ENCODE measurements around the gene FBXW11.

FBXW11 gene

DNA sequence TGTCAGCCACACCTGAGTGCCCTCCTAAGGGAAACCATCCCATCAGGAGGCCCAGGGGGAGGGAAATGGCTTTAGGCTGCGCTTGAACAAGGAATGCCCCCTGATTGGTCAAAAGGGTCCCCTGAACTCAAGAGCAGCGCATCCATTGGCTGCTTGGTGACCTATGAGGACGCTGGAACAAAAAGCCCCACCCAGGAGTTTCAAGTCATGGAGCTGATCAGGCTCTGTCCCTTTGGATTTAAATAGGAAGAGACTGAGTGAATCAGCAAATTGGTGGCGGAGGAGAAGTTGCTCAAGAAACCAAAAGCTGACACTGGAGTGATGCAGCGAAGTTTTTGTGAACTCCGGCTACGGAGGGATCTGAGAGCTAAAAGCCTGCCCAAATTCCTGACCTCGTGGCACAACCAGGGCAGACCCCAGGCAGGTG lies 154.2 kb downstream of the FBXW11 start:
- no peak for TF ChIP-seq ZNF274 (IDR thresholded peaks at IDR 0.05; ENCODE audit: low read depth, low read length)
- no peak overlapping the region for H3K4me3 ChIP-seq (ENCODE audit: low read length)

DNA sequence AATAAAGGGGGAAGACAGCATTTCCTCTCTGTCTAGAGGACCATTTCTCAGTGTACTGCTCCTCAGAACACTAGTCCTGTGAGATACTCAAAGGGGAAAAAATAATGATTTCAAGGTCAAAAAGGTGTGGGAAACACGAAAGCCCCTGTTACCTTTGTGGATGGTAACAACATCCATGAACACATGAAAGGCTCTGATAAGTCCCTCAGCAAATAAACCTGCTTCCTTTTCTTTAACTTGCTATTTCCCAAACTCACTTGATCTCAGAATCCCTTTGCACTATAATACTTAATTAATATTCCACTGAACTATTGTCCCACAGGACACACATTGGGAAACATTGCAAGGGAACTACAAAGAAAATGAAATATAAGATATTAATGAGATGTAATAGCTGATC lies 155.2 kb downstream of the FBXW11 start:
- TF ChIP-seq ZNF274 (IDR thresholded peaks at IDR 0.05; ENCODE audit: low read depth, low read length) = no peak
- no peak overlapping the region for H3K4me3 ChIP-seq (ENCODE audit: low read length)

DNA sequence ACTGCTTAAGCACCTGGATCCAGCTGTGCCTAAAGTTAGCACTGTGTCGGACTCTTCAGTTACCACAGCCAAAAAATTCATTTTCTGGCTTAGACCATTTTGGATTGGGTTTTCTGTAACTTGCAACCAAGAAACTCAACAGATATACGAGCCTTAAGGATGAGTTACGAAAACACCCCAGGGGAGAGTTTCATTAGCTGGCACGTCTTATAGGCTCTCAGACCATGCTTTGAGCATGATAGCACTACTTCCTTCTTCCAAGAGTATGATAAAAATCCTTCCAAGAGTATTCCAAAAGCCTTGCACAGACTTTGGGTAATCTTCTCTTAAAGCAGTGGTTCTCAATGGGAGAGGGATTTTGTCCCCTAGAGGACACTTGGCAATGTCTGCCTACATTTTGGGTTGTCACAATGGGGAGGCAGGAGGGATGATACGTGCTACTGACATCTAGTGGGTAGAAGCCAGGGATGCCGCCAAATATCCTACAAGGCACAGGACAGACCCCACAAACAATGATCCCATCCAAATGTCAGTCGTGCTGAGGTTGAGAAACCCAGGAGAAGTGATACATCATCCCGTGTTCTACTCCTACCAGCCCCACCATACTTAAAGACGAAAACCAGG lies 156.0 kb downstream of the FBXW11 start:
- TF ChIP-seq ZNF274 (IDR thresholded peaks at IDR 0.05; ENCODE audit: low read depth, low read length) = no peak
- no peak overlapping the region for H3K4me3 ChIP-seq (ENCODE audit: low read length)

DNA sequence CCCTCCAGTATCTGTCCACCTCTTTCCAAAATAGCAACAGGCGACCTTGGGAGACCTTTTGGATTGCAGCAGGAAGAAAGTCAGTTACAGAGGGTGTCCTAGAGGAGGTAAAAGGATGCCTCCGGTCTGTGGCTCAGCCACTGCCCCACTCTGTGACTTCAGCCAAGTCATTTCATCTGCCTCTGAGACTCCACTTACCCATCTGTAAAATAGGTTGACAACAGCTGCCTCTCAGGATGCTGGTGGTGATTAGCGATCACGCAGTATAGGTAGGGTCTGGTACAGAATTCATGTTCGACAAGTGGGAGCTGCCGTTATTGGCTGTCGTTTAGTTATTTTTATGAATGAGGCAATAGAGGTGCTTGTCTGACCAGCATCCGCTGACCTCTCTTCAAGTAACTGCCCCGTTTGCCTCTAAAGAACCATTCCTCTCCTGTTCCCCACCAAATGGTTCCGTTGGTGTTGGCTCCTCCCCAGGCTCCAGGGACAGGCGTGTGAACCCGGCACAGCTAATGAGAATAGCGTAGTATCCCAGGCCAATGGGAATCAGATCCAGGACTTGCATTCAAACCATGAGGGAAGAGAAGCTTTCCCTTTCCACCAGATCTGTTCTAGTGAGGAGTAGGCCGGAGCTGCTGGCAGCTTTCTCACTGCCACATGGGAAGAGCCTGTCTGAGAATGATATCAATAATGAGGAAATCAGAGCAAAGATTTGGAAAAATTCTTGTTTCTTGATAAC lies 156.7 kb downstream of the FBXW11 start:
- H3K4me3 ChIP-seq (ENCODE audit: low read length) = no peak overlapping the region
- TF ChIP-seq ZNF274 (IDR thresholded peaks at IDR 0.05; ENCODE audit: low read depth, low read length) = no peak

DNA sequence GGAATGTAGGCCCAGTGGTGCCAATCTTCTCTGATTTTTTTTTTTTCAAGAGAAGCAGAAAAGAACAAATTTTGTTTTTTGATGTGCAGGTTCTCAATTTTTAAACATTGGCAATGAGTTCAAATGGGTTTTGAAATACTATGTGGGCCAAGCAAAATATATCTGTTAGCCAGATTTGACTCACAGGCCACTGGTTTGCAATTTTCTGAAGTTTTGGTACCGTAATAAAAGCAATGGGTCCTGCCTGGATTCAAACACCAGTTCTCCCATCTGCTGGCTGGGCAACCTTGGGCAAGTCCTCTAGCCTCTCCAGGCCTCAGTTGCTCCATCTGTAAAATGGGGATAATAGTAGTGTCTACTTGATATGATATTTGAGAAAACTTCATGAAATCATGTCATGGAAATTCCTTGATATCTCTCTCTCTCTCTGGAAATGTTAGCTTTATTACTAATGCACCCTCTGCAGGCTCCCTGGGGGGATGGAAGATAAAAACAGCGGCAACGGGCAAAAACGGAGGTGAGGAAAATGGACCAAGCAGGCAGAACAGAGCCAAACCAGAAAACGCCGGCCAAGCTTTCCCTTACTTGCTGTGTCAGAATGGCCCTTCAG lies 157.4 kb downstream of the FBXW11 start:
- TF ChIP-seq ZNF274 (IDR thresholded peaks at IDR 0.05; ENCODE audit: low read depth, low read length) = no peak
- H3K4me3 ChIP-seq (ENCODE audit: low read length) = no peak overlapping the region

DNA sequence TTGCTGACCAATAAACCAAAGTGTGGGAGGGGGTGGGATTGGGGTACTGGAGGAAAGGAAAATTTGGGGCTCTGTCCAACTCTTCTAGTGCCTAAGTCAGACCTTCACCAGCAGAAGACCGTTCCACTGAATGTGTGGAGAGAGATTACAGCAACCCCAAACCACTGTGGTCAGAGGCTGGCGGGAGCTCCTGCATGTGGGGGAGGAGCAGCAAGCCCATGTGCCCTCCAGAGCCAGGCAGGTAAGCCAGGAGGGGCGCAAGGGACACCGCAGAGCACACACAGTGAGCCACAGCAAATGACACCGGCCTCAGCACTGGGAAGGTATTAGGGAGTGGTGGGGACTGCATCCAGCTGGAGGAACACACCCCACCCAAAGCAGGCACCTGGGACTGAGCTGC lies 158.0 kb downstream of the FBXW11 start:
- no peak overlapping the region for H3K4me3 ChIP-seq (ENCODE audit: low read length)
- TF ChIP-seq ZNF274 (IDR thresholded peaks at IDR 0.05; ENCODE audit: low read depth, low read length) = no peak

DNA sequence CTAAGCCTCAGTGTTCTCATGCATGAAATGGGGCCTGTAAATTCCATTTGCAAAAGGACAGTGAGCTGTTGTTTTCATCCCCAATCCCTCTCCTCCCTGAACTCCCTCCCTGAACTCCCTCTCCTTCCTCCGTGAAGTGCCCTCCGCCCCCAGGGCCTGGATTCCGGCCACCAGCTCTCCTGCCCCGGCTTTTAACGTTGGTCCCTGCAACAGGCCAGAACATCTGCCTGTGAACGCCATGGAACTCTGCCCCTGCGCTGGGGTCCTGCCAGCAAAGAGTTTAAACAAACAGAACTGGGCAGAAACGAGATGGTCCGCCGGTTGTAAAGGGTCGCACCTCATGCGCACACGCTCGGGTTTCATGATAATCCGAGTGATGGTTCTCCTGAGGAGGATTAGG lies 158.4 kb downstream of the FBXW11 start:
- H3K4me3 ChIP-seq (ENCODE audit: low read length) = no peak overlapping the region
- no peak for TF ChIP-seq ZNF274 (IDR thresholded peaks at IDR 0.05; ENCODE audit: low read depth, low read length)

DNA sequence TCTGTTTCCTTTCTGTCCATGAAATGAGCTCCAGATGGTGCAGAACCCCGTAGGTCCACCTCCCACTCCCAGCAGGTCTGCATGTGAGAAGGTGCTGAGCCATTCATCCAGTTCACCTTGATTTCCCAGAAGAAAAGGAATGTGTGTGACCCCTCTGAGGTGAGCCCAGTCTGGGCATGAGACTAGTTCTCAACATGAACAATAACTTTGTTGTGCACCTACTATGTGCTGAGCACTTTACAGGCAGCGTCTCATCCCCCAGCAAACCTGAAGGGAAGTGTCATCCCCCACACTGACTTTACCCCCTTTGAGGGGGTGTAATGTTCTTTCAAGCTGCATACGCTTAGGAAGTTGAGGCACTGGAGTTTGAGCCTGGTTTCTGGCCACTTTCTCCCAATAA lies 159.4 kb downstream of the FBXW11 start:
- no peak for TF ChIP-seq ZNF274 (IDR thresholded peaks at IDR 0.05; ENCODE audit: low read depth, low read length)

DNA sequence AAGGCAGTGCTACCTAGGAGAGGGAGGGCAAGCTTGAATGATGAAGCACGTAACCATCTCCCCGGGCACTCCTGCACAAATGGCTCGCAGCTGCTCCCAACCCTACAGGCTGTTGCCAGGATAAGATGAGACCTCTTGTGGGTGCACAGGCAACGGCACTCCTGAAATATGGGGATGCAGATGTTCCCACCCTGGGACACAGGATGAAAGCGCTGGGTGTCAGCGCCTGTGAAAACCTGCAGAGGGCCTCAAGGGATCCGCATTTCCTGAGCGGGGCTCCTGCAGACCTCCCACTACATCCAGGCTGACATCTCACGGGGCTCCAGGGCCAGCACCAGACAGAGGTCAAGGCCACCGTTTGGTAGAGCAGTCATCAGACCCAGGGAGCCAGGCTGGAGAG lies 160.1 kb downstream of the FBXW11 start:
- H3K4me3 ChIP-seq (ENCODE audit: low read length) = no peak overlapping the region
- no peak for TF ChIP-seq ZNF274 (IDR thresholded peaks at IDR 0.05; ENCODE audit: low read depth, low read length)

More for the DNA sequence above, 159.4 kb downstream of the FBXW11 start:
- H3K4me3 ChIP-seq (ENCODE audit: low read length) = no peak overlapping the region

DNA sequence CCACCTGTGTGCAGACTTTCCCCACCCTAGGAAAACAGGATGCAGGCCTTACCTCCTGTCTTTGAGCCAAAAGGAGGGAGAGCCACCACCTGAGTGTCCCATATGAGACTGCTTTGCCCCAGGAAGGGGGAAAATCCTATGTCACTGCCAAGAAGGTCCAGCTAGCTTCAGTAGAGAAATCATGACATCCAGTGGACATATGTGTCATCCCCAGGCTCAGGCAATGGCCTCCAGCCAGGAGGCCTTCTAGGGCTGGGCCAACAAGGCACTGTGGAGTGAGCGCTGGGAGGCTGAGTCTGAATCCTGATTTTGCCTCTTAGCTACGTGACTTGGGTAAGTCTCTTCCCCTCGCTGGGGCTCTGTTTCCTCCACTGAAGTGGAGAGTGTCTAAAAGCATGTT lies 160.6 kb downstream of the FBXW11 start:
- no peak for TF ChIP-seq ZNF274 (IDR thresholded peaks at IDR 0.05; ENCODE audit: low read depth, low read length)
- H3K4me3 ChIP-seq (ENCODE audit: low read length) = no peak overlapping the region

DNA sequence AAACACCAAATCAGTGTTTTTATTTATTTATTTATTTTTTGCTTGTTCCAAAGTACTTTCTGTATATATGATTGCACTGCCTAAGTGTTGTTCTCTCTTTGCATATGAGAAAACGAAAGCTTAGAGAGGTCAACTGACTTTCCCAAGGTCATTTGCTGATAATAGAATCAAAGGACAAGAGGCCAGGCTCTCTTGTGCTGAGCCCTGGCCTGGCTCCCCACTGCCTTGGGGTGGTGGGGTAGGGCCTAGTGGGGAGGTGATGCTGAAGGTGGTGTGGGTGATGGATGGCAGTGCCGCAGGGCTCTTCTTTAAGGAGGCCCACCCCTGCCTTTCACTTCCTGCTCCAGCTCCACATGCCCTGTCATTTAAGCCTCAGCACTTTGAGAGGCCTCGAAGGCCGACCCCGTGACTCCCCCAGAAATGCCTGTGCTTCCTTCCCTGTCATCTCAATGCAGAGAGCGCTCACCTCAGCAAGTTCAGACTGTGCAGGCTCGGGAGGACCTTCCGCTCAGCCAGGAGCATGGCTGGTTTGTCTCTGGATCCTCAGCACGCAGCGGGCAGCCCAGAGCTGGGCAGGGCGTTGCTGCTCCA lies 161.3 kb downstream of the FBXW11 start:
- no peak for TF ChIP-seq ZNF274 (IDR thresholded peaks at IDR 0.05; ENCODE audit: low read depth, low read length)
- no peak overlapping the region for H3K4me3 ChIP-seq (ENCODE audit: low read length)

DNA sequence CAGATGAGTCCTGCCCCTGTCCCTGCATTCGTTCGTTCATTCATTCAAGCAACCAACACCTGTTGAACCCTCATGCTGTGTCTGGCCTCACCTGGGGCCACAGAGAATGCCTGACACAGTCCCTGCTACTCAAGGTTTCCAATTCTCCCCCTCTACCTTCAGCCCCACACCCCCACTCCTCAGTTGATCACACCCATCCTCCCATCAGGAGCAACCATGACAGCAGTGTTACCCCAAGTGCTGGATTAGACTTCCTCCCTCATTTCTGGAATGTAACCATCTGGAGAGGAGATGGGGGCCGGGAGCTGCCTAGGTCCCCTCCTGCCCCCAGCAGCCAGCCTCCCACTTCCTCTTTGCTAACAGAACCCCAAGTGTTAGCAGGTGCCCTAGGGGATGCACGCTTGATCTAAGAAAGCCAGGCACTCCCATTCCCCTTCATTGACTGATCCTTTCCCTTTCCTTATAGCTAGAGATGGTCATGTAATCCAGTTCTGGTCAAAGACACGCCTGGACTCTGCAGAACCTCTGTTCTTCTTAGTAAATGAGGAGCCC lies 163.6 kb downstream of the FBXW11 start:
- no peak overlapping the region for H3K4me3 ChIP-seq (ENCODE audit: low read length)
- TF ChIP-seq ZNF274 (IDR thresholded peaks at IDR 0.05; ENCODE audit: low read depth, low read length) = no peak

DNA sequence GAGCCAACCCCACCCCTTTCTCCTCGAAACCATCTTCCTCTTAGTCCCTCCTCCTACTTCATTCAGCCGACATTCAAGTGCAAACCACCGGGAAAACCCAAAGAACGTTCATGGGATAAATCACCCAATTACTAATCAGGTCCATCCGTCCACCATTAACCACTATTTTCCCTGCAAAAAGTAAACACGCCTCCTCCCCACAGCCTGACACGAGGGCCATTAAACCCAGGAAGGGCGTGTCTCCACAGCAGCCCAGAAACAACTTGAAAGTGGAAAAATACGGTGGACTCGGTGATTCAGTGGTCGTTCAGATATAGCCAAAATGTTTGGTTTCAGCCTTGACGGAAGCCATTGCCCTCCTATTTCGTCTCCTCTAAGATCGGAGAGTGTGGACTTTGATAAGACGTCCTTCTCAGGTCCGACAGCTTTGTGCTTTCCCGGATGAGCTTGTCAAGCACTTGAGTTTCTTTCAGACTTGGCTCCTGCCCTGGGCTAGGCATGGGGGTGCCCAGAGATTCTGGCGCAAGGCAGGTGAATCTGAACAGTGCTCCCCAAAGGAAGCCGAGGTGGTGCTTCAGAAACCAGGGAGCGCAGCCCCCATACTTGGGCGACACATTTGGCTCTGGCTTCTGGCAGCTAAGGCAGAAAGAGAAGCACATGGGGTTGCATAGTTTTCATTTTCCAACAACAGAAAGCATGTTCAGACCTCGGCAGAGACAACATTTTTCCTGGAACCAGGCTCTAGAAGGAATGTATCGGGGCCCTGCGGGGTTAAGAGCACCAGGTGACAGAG lies 164.3 kb downstream of the FBXW11 start:
- H3K4me3 ChIP-seq (ENCODE audit: low read length) = no peak overlapping the region
- no peak for TF ChIP-seq ZNF274 (IDR thresholded peaks at IDR 0.05; ENCODE audit: low read depth, low read length)

Data from GM08714 (cell line).